A673 (cell line): ENCODE measurements around the gene SLC15A3. TPM values are rescaled to one million over a fixed set of nuclear protein-coding genes. Genes with fewer than 3 reads are reported as not detected.

Source experiments
- BruUV-seq: library from RNA; stranded (reverse); fragments of 400-500 nt; replicated peaks from 2 replicates; lab custom pipeline; 2021; lab: Mats Ljungman, UMichigan
- CTCF ChIA-PET: fragments of 300-600 bp; sonication (Branson Sonifier 250); formaldehyde crosslinking; loops from one replicate; lab custom pipeline; 2022; ENCODE audit warnings: antibody characterized with exemption; lab: Charles Lee
- POLR2A ChIA-PET: fragments of 300-600 bp; sonication (Branson Sonifier 250); formaldehyde crosslinking; loops from one replicate; lab custom pipeline; 2022; ENCODE audit warnings: antibody characterized with exemption; ENCODE audit not compliant: low non-redundant PET; lab: Charles Lee
- DNase-seq: peaks from one replicate; pipeline ENCODE4 v3.0.0-alpha.2; 2015; ENCODE audit warnings: low spot score
- H3K27ac ChIP-seq: fragments of 200-600 bp; sonication (generic); 2 replicates; pipeline ENCODE4 v1.5.1; 2016; ENCODE audit warnings: mixed run types, low read depth, mild to moderate bottlenecking, mixed read lengths, antibody characterized with exemption, low read length; ENCODE audit not compliant: poor library complexity, severe bottlenecking
- H3K27me3 ChIP-seq: fragments of 200-600 bp; sonication (generic); replicated peaks from 2 replicates; pipeline ENCODE4 v1.6.1; 2017; ENCODE audit warnings: mixed run types, low read depth, mild to moderate bottlenecking, mixed read lengths, antibody characterized with exemption, low read length; ENCODE audit not compliant: insufficient read depth, poor library complexity
- H3K36me3 ChIP-seq: fragments of 200-600 bp; sonication (generic); 2 replicates; pipeline ENCODE4 v1.6.1; 2016; ENCODE audit warnings: mixed run types, mild to moderate bottlenecking, mixed read lengths, antibody characterized with exemption, low read length; ENCODE audit not compliant: insufficient read depth, poor library complexity, severe bottlenecking
- H3K4me1 ChIP-seq: fragments of 200-600 bp; sonication (generic); 2 replicates; pipeline ENCODE4 v1.6.1; 2017; ENCODE audit warnings: mixed run types, mild to moderate bottlenecking, mixed read lengths, antibody characterized with exemption, low read length; ENCODE audit not compliant: insufficient read depth, poor library complexity, severe bottlenecking
- H3K4me3 ChIP-seq: fragments of 200-600 bp; sonication (generic); 2 replicates; pipeline ENCODE4 v1.5.1; 2016; ENCODE audit warnings: low read depth, mixed run types, mild to moderate bottlenecking, mixed read lengths, low read length; ENCODE audit not compliant: poor library complexity, severe bottlenecking
- H3K9me3 ChIP-seq: fragments of 200-600 bp; sonication (generic); 2 replicates; pipeline ENCODE4 v1.6.1; 2016; ENCODE audit warnings: mixed run types, low read depth, mild to moderate bottlenecking, mixed read lengths, antibody characterized with exemption, low read length; ENCODE audit not compliant: poor library complexity, severe bottlenecking
- CTCF ChIP-seq: fragments of 300-800, 200-600 bp; sonication (generic); conservative IDR thresholded peaks from 2 replicates; pipeline ENCODE4 v1.5.1; 2017; ENCODE audit warnings: low read depth, mild to moderate bottlenecking, antibody characterized with exemption, low read length, moderate library complexity, mixed read lengths
- EZH2 ChIP-seq: fragments of 200-600 bp; sonication (generic); IDR thresholded peaks from 2 replicates; pipeline ENCODE4 v1.6.1; 2017; ENCODE audit warnings: borderline replicate concordance, low read depth, mild to moderate bottlenecking, mixed read lengths, antibody characterized with exemption, low read length; ENCODE audit not compliant: poor library complexity, severe bottlenecking
- intact Hi-C: fragments of 100-400 bp; cut with micrococcal nuclease; formaldehyde crosslinking; loops from one replicate; pipeline ENCODE4 v1.10.0; 2022; ENCODE audit not compliant: unreplicated experiment
- total RNA-seq: library from RNA; stranded (reverse); gene quantifications from 2 replicates; pipeline ENCODE4 v1.2.3, GENCODE V29; 2021

The SLC15A3 gene
- total RNA-seq, 1 experiment from 2014 or later = not detected

DNA sequence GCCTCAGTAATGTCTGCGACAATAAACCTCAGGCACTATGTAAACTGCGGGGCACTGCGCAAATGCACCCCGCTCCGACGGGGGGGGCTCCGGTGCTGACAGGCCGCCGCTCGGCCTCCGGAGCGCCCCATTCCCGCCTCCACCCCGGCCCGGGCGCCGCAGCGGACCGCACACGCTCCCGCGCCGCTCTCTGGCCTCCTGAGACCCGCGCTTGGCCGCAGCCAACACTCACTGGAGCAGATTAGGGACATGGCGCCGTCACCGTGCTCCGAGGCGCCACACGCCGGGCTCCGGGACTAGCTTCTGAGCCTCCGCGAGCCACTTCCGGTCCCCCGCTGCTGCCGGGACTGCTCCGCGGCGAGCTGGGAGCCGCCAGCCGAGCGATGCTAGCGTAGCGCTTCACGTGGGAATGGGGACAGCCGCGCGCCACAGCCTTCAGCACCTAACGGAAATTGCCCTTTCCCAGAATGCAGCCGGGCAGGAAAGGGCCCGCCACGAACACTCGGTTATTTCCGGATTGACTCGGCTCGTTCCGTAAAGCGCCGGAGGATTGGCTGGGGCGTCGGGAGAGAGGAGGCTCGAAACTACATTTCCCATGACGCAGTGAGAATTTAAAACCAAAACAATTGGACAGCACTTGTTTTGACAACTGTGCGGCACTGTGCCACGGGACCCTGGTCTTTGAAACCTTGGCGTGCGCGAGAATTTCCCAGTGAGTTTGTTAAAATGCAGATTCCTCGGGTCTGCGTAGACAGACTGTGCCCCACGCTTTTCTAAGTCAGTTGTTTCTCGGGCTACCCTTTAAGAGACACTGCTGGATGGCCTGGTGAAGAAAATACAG is 45.6 kb downstream of the SLC15A3 start, which contains the start of gene PRPF19:
TSS of gene PRPF19 (minus strand) at position 454 of the 841 bp plus-strand sequence. CDS start at position 251, 203 bp downstream.
- H3K9me3 ChIP-seq = no peaks in the 10 kb centered on the region
- POLR2A ChIA-PET = no interaction called here
- intact Hi-C loops = loop anchor here (5.0 kb wide), 2 partner anchors 74 to 129 kb away; no protein-coding TSS in a partner anchor
- peaks cover 24% of the 10 kb centered on the region for H3K36me3 ChIP-seq
- peak within 1 kb of the TSS; percentile 99 for H3K4me3 ChIP-seq
- DNase-seq = peak; percentile 100
- BruUV-seq = no TSS peak
- peaks cover 18% of the 10 kb centered on the region for H3K4me1 ChIP-seq
- CTCF ChIA-PET = no interaction called here
- H3K27me3 ChIP-seq = no peaks in the 10 kb centered on the region
- peak within 1 kb of the TSS; percentile 98 for H3K27ac ChIP-seq
- TF ChIP-seq CTCF (no peak), EZH2 (no peak)

- POLR2A ChIA-PET = no interaction called here
- Histone ChIP-seq H3K27me3 (no peaks in the 10 kb centered on the region), H3K4me3 (peak overlapping the region; percentile 99), H3K27ac (peak overlapping the region; percentile 98), H3K36me3 (peaks cover 31% of the 10 kb centered on the region), H3K9me3 (no peaks in the 10 kb centered on the region), H3K4me1 (peaks cover 14% of the 10 kb centered on the region)
- intact Hi-C loops = loop anchor here (5.0 kb wide), 2 partner anchors 73 to 128 kb away; no protein-coding TSS in a partner anchor
- DNase-seq = peak; percentile 29
- BruUV-seq = no TSS peak
- no peak for TF ChIP-seq CTCF
- no peak for TF ChIP-seq EZH2
- CTCF ChIA-PET = no interaction called here
These were observed 46.3 kb downstream of the SLC15A3 start for GRCh38 chr11:60905551-60906113.

- H3K4me3 ChIP-seq = peak overlapping the region; percentile 99
- BruUV-seq = TSS peak; percentile 53
- DNase-seq = no peak
- H3K9me3 ChIP-seq = no peaks in the 10 kb centered on the region
- ChIA-PET CTCF (no interaction called here), POLR2A (no interaction called here)
- H3K36me3 ChIP-seq = peaks cover 36% of the 10 kb centered on the region
- H3K27me3 ChIP-seq = no peaks in the 10 kb centered on the region
- TF ChIP-seq CTCF (no peak), EZH2 (no peak)
- intact Hi-C loops = loop anchor here (5.0 kb wide), 2 partner anchors 73 to 128 kb away; no protein-coding TSS in a partner anchor
- peaks cover 14% of the 10 kb centered on the region for H3K4me1 ChIP-seq
- H3K27ac ChIP-seq = peak overlapping the region; percentile 98
These were observed 46.9 kb downstream of the SLC15A3 start for GRCh38 chr11:60905047-60905446.
